Muscle of arm (tissue), 12 donors: Measurements from ENCODE around the gene AQP11. TPM values are rescaled to one million over a fixed set of nuclear protein-coding genes. Genes with fewer than 3 reads are reported as not detected.
"Not testable (repeated sequence)": the region's sequence is repeated elsewhere in the genome, so short reads cannot be mapped to it uniquely, and the experiment has no call there.

Experiments
- DNase-seq: peaks from one replicate; pipeline ENCODE4 v3.0.0-alpha.2; 2013
- polyA plus RNA-seq, 12 donors: library from polyadenylated mRNA; unstranded; fragments of 120-200 nt; gene quantifications; one replicate each; pipeline ENCODE4 v1.2.1, GENCODE V29; 2013; ENCODE audit not compliant: insufficient read length in 12 of 12

AQP11 gene
- polyA plus RNA-seq, 12 donors = 1.0 to 2.5 (median 1.6) TPM; not detected in 2

DNA sequence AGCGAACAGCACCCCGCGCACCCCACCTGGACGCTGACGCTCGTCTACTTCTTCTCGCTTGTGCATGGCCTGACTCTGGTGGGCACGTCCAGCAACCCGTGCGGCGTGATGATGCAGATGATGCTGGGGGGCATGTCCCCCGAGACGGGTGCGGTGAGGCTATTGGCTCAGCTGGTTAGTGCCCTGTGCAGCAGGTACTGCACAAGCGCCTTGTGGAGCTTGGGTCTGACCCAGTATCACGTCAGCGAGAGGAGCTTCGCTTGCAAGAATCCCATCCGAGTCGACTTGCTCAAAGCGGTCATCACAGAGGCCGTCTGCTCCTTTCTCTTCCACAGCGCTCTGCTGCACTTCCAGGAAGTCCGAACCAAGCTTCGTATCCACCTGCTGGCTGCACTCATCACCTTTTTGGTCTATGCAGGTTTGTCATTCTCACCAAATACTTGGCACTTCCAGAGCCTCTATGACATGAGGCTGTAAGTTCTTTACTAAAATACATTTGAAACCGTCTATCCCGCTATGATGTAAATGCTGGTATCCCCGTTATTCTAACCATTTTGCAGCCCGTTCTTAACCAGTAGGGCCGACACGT is 535 bp downstream of the AQP11 start:
- peak; percentile 41 for DNase-seq

DNA sequence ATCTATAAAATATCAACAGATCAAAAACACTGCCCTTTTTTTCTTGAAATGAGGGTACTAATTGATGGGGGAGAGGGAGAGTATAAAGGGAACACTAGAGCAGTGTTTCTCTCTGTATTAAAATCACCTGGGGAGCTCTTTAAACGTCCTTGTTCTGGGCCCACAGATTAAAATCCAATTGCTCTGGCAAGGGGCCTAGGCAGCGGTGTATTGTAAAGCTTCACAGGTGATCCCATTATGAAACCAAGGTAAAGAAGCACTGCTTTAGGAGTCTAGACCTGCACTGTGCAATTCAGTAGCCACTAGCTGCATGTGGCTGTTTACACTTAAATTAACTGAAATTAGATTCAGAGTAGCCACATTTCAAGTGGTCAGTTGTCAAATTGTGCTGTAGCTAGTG is 3.0 kb downstream of the AQP11 start:
- no peak for DNase-seq

DNA sequence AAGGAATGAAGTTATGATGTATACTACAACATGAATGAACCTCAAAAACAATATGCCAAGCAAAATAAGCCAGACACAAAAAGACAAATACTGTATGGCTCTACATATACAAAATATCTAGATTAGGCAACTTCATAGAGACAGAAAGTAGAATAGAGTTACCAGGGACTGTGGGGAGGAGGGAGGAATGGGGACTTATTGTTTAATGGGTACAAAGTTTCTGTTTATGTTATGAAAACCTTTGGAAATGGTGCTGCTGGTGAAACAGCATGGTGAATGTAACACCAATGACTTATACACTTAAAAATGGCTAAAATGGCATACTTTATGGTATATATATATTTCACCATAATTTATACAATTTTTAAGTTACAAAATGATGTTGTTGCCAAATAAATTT is 4.1 kb downstream of the AQP11 start:
- no peak for DNase-seq

DNA sequence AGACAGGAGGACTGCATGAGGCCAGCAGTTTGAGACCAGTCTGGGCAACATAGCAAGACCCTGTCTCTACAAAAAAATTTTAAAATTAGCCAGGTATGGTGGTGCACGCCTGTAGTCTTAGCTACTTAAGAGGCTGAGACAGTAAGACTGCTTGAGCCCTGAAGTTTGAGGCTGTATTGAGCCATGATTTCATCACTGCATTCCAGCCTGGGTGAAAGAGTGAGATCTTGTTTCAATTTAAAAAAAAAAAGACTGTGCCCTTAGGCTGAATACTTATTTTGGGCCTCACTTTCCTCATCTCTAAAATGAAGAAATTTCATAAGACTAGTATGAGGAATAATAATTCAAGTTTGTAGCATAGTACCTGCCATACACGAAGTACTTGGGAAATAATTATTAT is 6.9 kb downstream of the AQP11 start:
- no peak for DNase-seq

DNA sequence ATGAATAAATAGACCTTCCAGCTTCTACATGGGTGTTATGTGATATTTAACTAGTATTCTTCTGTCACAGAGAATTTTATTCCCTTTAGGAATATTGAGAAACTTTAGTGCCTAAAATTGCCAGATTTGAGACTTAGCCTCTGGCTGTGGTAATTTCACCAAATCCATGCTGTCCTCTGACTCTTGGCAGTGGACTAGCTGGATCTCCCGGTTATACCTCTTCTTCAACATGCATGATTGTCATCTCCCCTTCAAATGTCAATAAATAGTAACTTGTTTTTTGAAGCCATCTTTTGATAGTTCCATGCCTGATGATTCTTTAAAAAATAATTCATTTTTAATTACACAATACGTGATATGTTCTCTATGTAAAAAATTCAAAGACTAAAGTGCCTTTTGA is 8.4 kb downstream of the AQP11 start:
- no peak for DNase-seq

DNA sequence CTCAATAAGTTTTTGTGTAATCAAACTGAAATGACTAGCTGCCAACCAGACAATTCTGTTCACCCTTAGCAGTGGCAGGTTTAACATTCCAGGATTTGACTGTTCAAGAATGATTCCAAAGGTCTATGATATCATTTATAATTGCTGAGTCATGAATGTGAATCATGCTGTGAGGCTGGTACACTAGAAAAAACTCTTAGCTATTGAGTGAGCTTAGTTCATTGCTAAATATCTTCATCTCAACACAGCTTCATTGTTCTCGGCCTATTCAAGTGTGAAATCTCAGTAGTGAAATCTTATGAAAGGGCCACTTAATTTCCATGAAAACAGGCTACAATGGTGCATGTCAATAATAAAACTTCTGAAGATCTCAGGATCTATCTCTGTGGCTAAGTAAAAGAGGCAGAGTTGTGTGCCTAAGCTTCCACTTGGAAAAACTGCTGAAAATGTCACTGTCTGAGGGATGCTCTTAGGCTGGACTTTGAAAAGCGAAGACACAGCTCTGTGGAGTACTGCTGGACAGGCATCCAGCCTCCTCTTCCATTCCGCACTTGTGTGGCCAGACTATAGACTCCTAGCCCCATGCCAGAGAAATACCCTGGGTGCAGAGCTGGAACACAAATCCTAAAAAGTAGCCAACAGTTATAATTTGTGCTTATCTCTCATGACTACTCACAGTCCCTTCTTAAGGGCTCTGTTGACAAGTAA is 12.8 kb downstream of the AQP11 start:
- no peak for DNase-seq

DNA sequence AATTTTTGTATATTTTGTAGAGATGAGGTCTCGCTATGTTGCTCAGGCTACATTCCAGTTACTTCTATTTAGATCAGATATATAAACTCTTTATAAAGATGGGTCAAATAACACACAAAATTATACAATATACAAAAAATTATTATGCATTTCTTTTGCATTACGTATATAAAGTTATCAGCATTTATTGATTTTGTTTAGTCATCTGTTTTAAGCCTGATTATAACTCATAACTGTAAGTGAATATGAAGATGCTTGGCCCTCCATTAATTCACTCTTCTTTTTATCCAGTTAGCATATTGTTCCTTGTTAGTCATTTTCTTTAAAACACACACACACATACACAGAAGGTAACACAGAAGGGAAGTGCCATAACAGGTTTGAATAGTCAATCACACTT is 14.5 kb downstream of the AQP11 start:
- DNase-seq = no peak

DNA sequence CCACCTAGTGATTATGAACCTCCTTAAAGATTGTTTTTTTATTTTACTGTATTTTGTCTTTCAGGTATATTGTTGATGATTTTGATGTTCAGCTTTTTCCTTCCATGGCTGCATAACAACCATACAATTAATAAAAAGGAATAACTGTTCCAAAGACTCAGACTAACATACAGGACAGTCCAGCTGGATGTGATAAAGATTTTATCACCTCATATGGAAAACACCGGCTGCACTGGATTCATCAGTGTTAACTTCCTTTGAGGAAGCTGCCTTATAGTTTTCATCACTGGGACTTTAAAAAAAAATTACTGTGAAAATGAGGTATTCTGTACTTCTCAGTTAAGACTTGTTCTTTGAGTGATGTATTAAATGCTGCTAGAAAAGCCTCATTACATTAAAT is 19.5 kb downstream of the AQP11 start:
- no peak for DNase-seq

DNA sequence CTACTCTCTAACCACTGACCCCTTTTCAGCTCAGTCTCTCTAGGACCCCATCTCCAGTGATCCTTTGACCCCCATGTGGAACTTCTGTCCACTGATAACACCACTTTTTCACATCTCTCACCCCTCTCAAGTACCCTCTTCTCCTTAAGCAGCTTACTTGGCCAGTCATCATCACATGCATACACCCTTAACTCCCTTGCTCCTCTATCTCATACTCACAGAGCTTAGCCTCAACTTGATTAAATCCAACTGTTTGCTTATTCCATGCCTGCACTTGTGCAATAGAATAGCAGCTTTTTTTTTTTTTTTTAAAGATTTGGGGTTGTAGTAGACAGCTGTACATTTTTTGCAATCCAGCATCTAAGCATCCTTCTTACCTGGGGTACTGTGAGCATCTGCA is 22.2 kb downstream of the AQP11 start:
- DNase-seq = no peak

DNA sequence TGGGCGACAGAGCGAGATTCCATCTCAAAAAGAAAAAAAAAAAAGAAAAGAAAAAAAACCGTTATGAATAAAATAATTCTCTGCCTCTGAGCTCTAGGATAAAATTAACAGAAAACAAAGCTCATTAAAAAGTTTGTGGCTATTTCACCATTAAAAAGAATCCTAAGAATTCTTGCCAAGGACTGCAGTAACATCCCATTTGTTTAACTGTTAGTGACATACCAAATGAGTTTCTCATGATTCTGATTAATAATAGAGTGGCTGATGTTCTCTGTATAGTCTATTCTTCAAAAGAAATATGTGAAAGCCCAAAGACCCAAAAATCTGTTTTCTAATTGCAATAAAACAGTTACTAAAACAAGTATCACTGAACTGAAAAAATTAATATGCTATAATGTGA is 28.1 kb downstream of the AQP11 start:
- DNase-seq = no peak

DNA sequence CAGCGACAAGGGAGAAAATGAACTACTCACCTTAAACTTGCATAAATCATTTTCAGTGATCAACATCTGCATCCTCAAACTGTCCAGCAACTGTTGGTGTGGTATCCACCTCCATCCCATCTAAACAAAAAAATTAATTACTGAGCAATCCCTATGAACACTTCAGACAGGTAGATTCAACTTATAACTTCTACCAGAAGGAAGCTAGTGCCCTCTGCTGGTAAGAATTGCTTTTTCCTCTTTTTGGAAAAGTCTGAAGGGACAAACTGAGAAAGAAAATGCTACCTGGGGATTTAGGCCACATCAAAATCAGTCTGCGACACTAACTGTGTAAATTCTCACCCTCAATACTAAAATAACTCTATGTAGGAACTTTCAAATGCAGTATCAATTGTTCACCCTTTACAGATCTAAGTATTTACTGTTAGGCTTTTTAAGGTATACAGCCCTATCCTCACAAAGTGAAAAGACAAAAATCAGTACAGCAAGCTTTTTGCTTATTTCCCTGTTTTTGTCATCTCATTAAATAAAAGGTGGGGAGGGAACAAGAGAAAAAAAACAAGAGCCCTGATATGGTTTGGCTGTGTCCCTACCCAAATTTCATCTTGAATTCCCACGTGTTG is 29.9 kb downstream of the AQP11 start:
- peak; percentile 38 for DNase-seq

DNA sequence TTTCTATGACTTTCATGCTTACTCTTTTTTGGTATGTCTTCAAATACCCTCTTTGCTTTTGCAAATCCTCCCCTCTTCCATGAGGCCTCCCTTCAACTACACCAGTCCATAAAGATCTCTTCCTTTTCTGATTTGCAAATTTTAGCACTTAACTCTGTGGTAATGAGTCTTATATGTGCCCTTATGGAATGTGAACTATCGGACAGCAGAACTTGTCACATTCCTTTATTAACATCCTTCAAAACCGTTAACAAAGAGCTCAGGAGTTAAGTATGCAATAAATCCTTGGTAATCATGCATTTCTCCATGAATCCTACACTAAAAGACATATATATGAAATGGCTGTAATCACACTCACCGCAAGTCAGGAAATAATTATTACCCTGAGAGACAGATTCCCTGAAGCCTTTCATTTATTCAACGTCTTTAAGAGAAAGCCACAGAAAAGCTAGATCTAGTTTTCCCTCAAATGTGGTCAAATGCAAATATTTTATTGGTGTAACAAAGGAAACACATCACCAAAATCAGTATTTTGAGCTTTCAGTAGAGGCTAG is 40.5 kb downstream of the AQP11 start:
- DNase-seq = no peak

DNA sequence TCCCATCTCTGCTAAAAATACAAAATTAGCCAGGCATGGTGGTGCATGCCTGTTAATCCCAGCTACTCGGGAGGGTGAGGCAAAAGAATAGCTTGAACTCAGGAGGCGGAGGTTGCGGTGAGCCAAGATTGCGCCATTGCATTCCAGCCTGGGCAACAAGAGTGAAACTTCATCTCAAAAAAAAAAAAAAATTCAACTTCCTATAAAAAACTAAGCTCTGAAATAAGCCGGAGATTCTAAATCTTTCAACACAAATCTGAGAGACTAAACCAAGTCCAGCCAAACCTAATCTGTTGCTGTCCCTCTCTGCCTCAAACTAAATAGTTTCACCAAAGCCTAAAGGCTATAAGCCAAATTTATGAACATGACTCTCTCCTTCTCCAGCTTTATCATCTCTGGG is 44.2 kb downstream of the AQP11 start:
- DNase-seq = not testable (repeated sequence)

DNA sequence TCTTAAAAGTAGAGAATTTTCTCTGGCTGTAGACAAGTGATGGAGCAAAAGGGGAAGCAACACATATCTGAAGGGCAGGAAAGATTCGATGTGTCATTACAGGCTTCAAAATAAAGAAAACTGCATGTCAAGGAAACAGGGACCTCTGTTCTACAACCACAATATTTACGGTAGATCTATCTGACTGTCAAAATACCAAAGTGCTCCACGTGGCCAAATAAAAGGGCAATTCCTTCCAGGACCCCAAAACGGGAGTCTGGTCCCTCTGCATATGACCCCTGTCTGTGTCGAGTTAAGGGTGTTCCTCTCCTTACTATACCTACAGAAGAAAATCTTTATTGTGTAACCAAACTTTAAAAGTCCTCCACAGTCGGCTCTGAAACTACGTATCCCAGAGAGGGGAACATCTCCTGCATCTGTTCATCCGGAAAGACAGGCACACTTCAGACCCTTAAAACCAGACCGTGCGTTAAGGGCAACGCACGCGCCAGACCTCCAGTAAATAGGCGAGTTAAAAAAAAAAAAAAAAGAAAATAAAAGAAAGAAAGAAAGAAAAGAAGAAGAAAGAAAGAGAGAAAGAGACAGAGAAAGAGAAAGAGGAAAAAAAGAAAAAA is 47.1 kb downstream of the AQP11 start:
- DNase-seq = no peak

DNA sequence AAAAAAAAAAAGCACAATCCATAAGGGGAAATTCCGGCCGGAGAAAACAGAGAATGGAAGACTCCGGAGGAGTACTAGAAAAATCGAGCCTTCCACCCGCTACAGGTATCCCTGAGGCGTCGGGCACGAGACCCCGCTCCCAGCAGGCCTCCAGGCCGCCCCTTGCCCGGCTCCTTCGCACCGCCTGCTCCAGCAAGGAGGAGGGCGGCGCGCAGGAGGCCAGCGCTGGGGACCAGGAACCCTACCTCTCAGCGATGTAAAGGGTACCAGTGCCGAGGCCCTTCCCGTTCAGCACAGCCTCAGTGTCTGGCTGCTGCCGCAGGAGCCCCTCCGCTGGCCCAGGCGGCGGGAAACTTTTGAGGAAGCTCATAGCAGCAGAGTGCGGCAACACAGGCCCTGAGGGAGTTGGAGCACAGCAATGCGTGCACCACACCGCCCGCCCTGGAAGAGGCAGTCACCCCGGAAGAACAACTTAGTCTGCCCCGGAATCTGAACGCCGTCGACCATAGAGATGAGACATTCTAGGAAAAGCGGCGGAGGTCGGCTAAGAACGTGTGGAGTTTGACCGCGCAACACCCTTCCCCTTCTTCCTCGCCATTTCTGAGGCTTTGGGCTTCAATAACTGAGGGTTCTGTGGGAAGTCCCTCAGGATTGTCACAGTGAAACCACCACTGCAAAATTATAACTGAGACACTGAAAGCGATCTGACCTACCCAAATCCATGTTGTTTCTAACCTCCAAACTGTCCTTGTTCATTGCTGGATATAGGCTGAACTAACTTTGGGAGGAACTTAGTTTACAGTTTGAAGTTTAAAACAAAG is 47.8 kb downstream of the AQP11 start, which contains the start of gene CLNS1A:
CLNS1A (minus strand) TSS at position 450 of the 821 bp plus-strand sequence; CDS start at position 370, 80 bp downstream.
- peak; percentile 93 for DNase-seq

DNA sequence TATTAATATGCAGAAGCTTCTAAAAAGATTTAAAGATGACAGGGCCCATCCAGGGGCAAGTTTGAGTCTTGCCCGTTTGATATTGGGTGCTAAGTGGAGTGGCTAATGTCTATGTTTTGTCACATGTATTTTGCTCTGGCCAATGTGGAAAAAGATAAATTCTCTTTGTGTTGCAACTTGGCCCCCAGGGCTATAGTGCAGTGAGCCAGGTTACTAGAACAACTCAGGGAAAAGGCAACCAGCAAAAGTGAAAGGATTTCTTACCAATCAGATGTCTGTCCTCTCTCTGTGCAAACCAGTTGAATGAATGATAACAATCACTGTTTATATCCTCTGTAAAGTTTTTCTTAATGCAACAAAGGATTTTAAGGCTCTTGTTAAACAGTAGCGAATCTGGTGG is 52.5 kb downstream of the AQP11 start:
- DNase-seq = no peak

DNA sequence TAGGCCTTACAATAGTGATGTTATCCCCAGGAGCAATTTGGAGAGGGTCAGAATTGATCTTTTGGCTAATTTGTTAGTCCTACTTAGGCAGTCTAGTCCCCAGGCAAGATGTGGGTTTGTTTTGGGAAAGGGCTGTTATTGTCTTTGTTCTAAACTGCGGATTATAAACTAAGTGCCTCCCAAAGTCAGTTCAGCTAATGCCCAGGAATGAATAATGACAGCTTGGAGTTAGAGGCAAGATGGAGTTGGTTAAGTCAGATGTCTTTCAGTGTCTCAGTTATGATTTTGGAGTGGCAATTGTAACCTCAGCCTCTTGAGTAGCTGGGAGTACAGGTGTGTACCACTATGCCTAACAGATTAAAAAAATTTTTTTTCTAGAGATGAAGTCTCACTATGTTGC is 55.1 kb downstream of the AQP11 start:
- no peak for DNase-seq

DNA sequence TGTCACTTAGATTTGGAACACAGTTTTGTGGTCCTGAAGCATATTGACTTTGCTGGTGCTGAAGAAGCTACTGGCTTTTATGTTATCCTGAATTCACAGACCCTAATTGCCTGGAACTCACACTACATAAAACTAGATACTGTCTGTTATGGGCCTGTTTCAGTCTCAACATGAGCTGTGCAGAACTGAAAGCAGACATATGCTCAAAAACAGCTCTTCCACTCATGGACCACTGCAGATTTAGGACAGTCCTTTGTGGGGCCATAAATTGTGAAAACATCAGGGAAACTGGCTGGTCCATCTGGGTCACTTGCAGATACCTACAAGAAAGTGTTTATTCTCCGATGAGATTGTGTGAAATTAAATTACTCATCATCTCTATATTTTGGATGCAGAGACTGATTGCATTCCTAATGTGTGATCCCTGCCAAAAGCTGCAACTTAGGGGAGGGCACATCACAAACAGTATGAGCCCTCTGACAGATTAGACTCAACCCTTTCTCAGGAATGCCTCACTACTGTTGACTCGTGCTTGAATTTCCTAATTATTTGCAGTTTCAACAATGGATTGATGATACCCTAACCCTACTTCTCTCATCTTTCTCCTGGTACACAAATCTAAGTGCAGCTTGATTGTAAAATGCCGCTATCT is 58.0 kb downstream of the AQP11 start:
- no peak for DNase-seq

DNA sequence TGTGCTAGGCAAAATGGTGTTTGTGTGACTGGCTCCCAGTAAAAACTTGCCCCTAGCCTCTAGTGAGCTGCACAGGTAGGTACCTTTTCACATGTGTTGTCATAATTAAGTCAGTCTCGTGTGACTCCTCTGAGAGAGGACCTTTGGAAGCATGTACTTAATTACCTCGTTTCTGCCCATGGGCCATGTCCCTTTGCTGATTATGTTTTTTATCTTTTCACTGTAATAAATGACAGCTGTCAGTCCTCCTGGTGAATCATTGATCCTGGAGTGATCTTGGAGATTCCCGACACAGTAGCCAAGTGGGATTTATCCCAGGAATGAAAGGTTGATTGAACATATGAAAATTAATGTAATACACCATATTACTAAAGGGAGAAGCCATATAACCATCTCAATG is 60.4 kb downstream of the AQP11 start:
- DNase-seq = no peak

DNA sequence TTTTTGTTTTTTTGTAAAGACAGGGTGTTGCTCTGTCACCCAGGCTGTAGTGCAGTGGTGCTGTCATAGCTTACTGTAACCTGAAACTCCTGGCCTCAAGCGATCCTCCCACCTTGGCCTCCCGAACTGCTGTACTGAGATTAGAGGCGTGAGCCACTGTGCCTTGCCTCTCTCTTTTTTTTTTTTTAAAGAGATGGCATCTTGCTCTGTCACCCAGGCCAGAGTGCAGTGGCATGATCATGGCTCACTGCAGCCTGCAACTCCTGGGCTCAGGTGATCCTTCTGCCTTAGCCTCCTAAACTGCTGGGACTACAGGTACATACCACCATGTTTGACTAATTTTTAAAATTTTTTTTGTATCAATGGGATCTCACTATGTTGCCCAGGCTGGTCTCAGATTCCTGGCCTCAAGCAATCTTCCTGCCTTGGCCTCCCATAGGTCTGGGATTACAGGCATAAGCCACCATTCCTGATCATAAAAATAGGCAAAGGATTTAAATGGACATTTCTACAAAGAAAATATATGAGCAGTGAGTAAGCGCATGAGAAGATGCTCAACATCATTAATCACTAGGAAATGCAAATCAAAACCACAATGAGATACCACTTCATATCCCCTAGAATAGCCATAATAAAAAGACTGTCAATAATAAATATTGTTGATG is 65.1 kb downstream of the AQP11 start:
- no peak for DNase-seq

DNA sequence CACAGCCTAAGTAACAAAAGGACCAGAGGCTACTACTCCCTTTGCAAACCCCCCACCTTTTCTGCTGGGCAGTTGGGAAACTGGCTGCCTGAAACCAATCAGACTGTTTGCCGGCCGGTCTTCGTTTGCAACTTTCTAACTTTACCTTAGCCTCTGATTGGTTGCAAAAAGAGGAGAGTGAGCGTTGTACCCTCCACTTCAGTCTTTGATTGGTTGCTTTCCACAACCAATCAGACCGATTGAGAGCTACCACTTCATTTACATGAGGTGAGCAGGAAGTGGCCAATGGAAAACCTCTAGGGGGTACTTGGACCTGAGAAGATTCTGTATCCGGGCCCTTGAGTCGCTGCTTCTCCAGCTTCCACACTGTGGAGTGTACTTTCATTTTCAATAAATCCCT is 66.6 kb downstream of the AQP11 start:
- no peak for DNase-seq
